Measurements from ENCODE around the gene FEZ2. TPM values are rescaled to one million over a fixed set of nuclear protein-coding genes. Genes with fewer than 3 reads are reported as not detected.

FEZ2 gene
- total and polyA plus RNA-seq, 7 donors = 61.5 to 291 (median 179) TPM

- ATAC-seq (peak in 1 of 4 donors; percentile 11), DNase-seq (no peak)
- intact Hi-C loops (cut with DNase I) = no loop called here
- no peak overlapping the region for H3K4me3 ChIP-seq
- H3K27ac ChIP-seq = no peak overlapping the region
- H3K4me1 ChIP-seq = peaks cover 20% of the 10 kb centered on the region
- 89 to 92% (median 90%) methylated on average over 4 of the region's 4 CpGs for WGBS, 3 donors
- H3K9me3 ChIP-seq = no peaks in the 10 kb centered on the region
- peaks cover 5 to 76% of the 10 kb centered on the region in 2 donors for H3K36me3 ChIP-seq (ENCODE audit: insufficient read depth in 1 of 2, low read depth in 1 of 2)
- H3K27me3 ChIP-seq (ENCODE audit: insufficient read depth in 3 of 3, low read length in 2 of 3) = no peaks in the 10 kb centered on the region
- TF ChIP-seq, protein P1, sequence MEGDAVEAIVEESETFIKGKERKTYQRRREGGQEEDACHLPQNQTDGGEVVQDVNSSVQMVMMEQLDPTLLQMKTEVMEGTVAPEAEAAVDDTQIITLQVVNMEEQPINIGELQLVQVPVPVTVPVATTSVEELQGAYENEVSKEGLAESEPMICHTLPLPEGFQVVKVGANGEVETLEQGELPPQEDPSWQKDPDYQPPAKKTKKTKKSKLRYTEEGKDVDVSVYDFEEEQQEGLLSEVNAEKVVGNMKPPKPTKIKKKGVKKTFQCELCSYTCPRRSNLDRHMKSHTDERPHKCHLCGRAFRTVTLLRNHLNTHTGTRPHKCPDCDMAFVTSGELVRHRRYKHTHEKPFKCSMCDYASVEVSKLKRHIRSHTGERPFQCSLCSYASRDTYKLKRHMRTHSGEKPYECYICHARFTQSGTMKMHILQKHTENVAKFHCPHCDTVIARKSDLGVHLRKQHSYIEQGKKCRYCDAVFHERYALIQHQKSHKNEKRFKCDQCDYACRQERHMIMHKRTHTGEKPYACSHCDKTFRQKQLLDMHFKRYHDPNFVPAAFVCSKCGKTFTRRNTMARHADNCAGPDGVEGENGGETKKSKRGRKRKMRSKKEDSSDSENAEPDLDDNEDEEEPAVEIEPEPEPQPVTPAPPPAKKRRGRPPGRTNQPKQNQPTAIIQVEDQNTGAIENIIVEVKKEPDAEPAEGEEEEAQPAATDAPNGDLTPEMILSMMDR (IDR thresholded peaks at IDR 0.05) = no peak
These were observed 69.7 kb downstream of the FEZ2 start for GRCh38 chr2:36528274-36528673.

GRCh38 chr2:36526226-36526625 lies 71.7 kb downstream of the FEZ2 start:
- H3K4me3 ChIP-seq = no peak overlapping the region
- ATAC-seq = no peak
- no peaks in the 10 kb centered on the region for H3K27me3 ChIP-seq (ENCODE audit: insufficient read depth in 3 of 3, low read length in 2 of 3)
- WGBS, 3 donors = 45 to 59% (median 55%) methylated on average over 2 of the region's 2 CpGs
- TF ChIP-seq, protein P1 (IDR thresholded peaks at IDR 0.05) = no peak
- H3K4me1 ChIP-seq = peaks cover 20% of the 10 kb centered on the region
- peaks cover 9 to 80% of the 10 kb centered on the region in 2 donors for H3K36me3 ChIP-seq (ENCODE audit: insufficient read depth in 1 of 2, low read depth in 1 of 2)
- intact Hi-C loops (cut with DNase I) = no loop called here
- no peaks in the 10 kb centered on the region for H3K9me3 ChIP-seq
- H3K27ac ChIP-seq = no peak overlapping the region
- DNase-seq = no peak

DNA sequence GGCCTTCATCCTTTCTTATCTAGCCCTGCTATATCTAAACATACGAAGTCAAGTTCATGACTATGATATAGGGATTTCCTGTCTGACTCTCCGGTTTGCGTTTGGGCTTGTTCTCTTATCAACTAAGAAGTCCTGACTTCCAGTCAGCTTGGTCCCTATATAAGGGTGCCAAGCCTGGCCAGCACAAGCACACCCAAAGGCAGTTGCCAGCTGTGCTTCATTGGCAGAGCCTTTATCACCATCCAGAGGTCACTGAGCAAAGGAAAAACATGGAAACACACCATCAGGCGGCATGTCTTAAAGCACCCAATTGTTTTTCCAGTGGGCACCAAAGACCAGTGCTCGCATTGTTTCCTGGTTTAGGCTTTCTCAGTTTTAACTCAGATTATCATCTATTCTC lies 72.7 kb downstream of the FEZ2 start:
- WGBS, 3 donors = 83 to 88% (median 86%) methylated on average over 5 of the region's 5 CpGs
- Histone ChIP-seq H3K9me3 (no peaks in the 10 kb centered on the region), H3K27ac (no peak overlapping the region), H3K4me1 (peaks cover 15% of the 10 kb centered on the region), H3K27me3 (ENCODE audit: insufficient read depth in 3 of 3, low read length in 2 of 3) (no peaks in the 10 kb centered on the region), H3K36me3 (ENCODE audit: insufficient read depth in 1 of 2, low read depth in 1 of 2) (peaks cover 15 to 87% of the 10 kb centered on the region in 2 donors), H3K4me3 (no peak overlapping the region)
- ATAC-seq (peak in 1 of 4 donors; percentile 26), DNase-seq (no peak)
- TF ChIP-seq, protein P1 (IDR thresholded peaks at IDR 0.05) = no peak
- intact Hi-C loops (cut with DNase I) = no loop called here

- Histone ChIP-seq H3K36me3 (ENCODE audit: insufficient read depth in 1 of 2, low read depth in 1 of 2) (peaks cover 15 to 99% of the 10 kb centered on the region in 2 donors), H3K9me3 (no peaks in the 10 kb centered on the region), H3K27ac (no peak overlapping the region), H3K4me1 (peaks cover 5% of the 10 kb centered on the region), H3K27me3 (ENCODE audit: insufficient read depth in 3 of 3, low read length in 2 of 3) (no peaks in the 10 kb centered on the region), H3K4me3 (no peak overlapping the region)
- ATAC-seq = peak in 2 of 4 donors; percentile 43 to 56
- intact Hi-C loops (cut with DNase I) = no loop called here
- TF ChIP-seq, protein P1 (IDR thresholded peaks at IDR 0.05) = no peak
- no peak for DNase-seq
- 17 to 49% (median 24%) methylated on average over 4 of the region's 4 CpGs for WGBS, 3 donors
These were observed 74.8 kb downstream of the FEZ2 start for GRCh38 chr2:36523153-36523552.

- WGBS, 3 donors = 74 to 90% (median 85%) methylated on average over 4 of the region's 4 CpGs
- Histone ChIP-seq H3K27me3 (ENCODE audit: insufficient read depth in 3 of 3, low read length in 2 of 3) (no peaks in the 10 kb centered on the region), H3K4me3 (no peak overlapping the region), H3K27ac (peak overlapping the region; percentile 25), H3K4me1 (no peaks in the 10 kb centered on the region), H3K9me3 (no peaks in the 10 kb centered on the region), H3K36me3 (ENCODE audit: insufficient read depth in 1 of 2, low read depth in 1 of 2) (peaks cover 23 to 99% of the 10 kb centered on the region in 2 donors)
- TF ChIP-seq, protein P1 (IDR thresholded peaks at IDR 0.05) = no peak
- ATAC-seq (peak; percentile 37 to 68 (median 62)), DNase-seq (no peak)
- intact Hi-C loops (cut with DNase I) = no loop called here
These were observed 77.5 kb downstream of the FEZ2 start for GRCh38 chr2:36520431-36520830.
